GM18526 (cell line): ENCODE data around the gene ZNF124.
"Not testable (repeated sequence)": the region's sequence is repeated elsewhere in the genome, so short reads cannot be mapped to it uniquely, and the experiment has no call there.

Experiments
- POLR2A ChIP-seq: IDR thresholded peaks from 3 replicates; pipeline ENCODE4 v1.6.1; 2011; ENCODE audit not compliant: insufficient read length; ENCODE audit errors: extremely low read depth

The ZNF124 gene

DNA sequence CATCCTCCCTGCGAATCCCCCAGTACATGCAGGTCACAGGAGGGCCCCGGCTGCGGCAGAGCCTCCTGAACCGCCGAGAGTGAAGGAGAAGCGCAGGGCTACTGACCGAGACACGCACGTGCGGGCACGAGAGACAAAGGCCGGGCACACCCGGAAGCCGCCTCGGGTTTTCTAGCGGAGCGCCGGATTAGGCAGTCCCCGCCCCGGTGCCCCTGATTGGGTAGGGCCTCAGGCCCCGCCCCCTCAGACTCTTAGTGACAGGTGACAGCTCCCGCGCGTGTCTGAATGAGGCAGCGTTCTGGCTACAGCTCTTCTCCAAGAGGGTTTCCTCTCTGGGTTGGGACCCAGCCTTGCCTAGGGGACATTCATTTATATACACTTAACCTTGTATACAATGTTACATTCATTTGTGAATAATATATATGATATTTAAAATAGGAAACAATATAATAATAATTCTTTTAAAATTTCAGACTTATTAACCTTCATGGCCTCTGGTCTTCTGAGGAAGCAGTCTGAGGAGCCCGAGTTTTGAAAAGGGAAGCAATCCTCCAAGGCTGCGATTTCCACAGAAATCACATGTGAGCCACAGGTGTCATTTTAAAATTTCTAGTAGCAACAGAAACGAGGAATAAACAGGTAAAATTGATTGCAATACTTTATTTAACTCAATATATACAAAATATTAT lies at the start of gene ZNF124:
ZNF124 (minus strand) TSS at position 146 of the 689 bp plus-strand sequence; CDS start at position 3, 143 bp downstream.
- TF ChIP-seq POLR2A, result not testable (repeated sequence)

DNA sequence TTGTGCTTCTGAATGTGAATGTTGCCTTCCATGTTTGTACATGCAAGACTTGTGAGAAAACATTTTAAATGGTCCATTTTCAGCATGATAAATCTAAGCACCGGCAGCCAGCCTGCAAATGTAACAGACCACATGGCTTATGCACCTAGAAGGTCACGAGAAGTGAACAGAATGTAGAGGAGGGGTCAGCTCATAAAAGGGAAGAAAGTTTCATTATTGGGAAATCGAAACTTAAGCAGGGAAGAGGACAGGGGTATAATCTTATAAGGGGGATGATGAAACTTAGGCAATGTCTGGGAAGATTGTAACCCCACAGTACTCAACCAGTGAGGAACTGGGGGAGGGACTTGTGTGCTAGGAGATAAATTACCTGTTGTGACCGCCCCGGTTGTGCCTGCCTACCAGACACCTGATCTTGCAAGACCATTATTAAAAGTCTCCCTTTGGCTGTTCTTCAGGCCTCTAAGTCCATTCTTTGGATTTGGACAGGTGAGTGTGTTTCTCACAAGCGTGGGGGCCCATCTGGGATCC lies 46.4 kb upstream of the ZNF124 start:
- TF ChIP-seq POLR2A, result no peak

DNA sequence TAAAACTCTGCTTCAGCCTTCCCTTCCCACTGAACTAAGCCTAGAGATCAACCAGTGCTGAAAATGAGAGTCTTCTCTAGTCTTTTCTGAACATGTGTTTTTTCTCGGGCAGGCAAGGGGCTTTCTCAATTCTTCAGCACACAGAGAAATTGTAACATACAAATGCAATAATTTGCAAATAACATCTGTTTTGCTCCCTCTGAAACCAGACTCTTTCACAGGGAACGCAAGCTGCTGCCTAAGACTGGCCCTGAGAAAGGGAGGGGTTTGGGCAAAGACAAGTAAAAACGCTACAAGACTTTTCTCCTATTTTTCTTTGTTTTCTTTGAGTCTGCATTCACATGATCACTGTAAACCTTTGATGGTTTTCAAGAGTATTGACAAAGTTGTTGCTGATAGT lies 44.4 kb upstream of the ZNF124 start:
- no peak for TF ChIP-seq POLR2A

DNA sequence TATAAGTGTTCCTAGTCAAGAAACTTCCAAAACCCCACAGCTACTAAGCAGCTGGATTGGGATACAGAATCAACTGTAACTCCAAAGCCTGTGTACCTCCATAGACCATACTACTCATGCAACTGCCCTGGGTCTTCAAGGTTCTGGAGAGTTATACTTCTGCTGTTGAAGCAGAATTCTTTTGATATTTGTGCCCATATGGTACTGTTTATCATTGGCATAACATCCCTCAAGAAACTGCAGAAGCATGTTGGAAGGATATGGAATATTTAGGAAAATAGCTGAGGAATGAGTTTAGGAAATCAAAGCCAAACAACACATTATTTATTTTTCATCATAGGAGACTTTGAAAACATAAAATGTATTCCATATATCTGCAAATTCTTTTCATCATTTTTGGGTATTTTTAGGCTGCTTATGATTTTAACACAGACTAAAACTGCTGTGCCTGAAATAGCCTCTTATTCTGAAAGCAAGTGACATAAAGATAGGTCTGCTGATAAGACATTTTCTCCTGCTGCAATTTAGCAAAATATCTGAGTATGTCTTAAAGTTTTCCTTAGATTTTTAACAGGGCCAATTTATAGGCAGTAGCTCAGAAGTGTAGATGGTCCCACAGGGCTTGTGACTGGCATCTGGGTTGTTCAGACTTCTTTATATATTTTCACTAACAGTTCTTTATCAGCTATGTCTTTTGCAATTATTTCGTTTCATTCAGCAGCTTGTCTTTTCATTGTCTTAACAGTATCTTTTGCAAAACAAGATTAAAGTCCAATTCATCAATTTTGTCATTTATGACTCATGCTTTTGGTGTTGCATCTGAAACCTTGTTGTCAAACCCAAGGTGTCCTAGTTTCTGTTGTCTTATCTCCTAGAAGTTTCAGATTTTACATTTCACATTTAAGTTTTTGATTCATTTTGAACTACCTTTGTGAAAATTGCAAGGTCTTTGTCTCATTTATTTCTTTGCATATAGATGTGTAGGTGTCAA lies 41.1 kb upstream of the ZNF124 start:
- no peak for TF ChIP-seq POLR2A

DNA sequence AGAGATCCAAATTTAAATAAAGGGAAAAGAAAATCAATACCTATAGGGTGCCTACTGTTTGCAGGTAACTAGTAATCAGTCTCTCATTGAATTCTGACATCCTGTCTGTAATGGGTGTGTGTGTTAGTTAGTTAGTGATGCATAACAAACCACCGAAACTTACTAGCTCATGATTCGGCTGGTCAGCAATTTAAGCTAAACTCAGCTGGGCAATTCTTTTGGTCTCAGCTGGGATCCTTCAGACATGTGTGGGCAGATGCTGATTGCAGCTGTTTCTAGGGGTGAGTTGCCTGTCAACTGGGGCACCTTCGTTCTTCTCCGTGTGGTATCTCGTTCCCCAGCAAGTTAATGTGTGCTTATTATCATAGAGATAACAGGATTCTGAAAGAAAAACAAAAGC lies 40.2 kb upstream of the ZNF124 start:
- TF ChIP-seq POLR2A, result no peak

DNA sequence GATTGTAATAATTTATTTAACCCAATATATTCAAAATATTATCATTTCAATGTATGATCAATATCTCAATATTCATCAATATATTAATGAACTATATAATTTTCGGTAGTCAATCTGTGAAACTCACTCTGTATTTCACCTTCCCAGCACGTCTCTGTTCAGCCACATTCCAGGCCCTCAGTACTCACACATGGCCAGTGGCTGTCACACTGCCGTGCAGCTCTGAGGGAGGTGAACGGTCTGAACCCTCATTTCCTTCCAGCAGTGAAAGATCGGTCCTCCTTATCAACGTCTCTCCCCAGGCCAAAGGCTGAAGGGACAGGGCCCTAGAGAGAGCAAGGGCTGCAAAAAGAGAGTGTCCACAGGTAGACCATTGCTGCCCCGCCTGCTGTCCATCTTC lies 39.5 kb upstream of the ZNF124 start:
- no peak for TF ChIP-seq POLR2A

DNA sequence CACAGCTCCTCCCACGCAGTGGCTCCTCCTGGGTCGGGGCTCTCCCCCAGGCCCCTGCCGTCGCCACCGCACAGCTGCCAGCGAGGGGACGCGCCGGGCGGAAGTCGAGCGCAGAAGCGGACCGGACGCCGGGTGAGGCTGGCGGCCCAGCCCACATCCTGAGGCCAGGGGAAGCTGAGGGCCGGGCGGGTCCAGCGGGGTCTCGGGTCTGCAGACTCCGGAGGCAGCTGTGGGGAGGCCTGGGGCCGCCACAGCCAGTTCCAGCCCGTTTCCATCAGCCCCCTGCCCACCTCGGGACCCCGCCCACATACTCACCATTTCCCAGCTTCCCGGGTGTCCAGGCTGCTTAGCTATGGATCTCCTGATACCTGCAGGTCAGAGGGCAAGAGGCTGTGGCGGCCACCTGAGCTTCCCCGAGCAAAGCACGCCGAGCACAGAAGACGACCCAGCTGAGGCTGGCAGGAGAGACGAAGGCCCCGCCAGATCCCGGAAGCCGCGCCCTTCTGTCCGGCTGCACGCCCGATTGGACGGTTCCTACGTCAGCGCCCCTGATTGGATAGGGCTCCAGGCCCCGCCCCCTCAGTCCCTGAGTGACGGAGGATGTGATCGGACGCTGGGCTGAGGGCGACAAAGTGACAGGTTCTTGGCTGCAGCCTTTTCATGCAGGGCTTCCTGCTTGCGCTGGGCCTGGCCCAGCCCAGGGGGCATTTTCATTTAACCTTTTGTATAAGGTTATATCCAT lies 38.7 kb upstream of the ZNF124 start:
- peak; percentile 83 for TF ChIP-seq POLR2A

DNA sequence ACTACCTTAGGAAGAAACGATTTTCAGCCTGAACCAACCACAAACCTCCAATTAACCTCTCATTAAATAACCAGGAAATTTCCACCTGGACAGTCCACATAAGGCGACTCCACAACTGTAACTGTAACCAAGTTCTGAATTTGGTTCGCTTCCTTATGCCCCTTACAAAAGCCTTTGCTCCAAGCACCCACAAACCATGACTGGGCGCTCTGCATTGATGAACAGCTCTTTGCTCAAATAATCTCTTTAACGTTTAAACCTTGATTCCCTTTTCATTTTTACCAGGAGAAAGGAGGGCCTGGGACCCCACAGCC lies 38.2 kb upstream of the ZNF124 start:
- TF ChIP-seq POLR2A, result no peak

DNA sequence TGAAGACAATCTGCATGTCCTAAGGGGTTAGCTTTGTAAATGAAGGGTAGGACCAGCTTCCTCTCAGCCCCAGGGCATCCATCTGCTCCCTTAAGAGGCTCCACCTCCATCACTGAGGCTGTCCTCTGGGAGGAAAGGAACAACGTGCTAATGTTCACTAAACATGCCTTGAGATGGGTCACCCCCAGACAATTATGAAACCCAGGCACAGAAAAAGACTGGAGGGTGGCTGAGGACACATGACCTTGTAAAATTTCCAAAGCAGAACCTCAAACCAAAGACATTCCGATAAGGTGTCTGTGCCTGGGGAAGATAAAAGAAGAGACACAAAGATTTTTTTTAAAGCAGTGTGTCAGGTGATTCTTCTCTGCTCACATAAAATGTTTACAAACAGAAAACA lies 37.6 kb upstream of the ZNF124 start:
- TF ChIP-seq POLR2A, result no peak

DNA sequence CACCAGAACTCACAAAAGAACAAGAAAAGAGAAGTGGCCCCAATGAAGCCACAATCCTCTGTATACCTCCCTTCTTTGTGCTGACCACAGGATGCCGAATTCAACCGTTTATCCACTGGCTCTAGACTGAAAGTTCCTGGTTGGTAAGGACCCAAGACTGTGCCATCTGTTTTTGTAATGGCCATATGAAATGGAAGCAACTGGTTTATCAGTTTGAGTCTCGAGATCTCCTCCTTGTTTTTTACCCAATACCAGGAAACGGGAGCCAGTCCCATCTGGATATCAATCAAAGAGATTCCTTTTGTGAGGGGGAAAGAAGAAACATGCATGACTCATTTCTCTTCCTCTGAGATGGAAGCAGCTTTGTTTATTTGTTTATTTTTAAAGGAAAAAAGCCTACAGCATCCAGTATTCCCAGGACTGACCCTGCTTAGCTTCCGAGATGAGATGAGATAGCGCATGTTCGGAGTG lies 32.4 kb upstream of the ZNF124 start:
- no peak for TF ChIP-seq POLR2A

DNA sequence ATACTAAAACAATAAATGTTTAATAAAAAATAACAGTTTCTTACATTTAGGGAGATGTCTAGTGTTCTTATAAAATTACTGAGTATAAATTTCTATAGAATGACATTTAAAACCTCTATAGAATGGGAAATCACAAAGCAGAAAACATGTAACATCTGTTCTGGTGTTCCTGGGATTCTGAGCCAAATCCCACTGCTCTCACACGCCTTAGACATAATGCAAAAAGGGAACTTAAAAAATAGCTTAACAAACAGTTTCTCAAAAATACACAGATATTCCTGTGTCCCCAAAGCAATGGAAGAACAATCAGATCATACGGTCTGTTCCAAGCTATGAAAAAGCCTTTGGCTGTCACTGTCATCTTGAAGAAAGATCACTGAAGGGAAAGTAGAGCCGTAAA lies 27.0 kb upstream of the ZNF124 start:
- TF ChIP-seq POLR2A, result no peak

DNA sequence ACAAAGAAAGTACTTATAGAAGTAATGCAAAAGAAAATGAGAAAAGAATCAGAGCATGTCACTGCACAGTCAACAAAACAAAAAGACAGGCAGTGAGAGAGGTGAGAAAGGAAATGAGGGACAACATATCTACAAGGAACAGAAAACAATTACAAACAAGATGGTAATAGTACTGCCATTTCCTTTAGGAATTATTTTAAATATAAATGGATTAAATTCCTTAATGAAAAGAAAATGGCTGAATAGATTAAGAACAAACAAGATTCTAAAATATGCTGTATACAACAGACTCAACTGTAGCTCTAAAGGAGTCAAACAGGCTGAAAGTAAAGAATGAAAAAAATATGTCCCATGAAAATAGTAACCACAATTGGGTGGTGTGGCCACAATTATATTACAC lies 22.1 kb upstream of the ZNF124 start:
- TF ChIP-seq POLR2A, result no peak

DNA sequence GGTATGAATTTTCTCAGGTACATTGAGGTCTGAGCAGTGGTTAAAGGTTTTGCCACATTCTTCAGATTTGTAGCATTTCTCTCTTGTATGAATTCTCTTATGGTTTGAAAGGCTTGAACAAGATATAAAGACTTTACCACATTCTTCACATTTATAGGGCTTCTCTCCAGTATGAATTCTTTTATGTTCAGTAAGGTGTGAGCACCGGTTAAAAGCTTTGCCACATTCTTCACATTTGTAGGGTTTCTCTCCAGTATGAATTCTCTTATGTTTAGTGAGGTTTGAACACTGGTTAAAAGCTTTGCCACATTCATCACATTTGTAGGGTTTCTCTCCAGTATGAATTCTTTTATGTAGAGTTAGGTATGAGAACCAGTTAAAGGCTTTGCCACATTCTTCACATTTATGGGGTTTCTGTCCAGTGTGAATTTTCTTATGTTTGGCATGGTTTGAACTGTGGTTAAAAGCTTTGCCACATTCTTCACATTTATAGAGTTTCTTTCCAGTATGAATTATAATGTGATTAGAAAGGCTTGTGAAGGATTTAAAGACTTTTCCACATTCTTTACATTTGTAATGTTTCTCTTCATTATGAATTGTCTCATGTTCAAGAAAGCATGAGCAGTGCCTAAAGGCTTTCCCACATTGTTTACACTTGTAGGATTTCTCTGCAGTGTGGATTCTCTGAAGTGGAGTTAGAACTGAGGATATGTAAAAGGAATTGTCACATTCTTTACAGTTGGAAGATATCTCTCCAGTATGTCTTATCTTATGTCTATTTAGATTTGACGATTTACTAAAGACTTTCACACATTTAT lies 18.4 kb upstream of the ZNF124 start:
- no peak for TF ChIP-seq POLR2A

DNA sequence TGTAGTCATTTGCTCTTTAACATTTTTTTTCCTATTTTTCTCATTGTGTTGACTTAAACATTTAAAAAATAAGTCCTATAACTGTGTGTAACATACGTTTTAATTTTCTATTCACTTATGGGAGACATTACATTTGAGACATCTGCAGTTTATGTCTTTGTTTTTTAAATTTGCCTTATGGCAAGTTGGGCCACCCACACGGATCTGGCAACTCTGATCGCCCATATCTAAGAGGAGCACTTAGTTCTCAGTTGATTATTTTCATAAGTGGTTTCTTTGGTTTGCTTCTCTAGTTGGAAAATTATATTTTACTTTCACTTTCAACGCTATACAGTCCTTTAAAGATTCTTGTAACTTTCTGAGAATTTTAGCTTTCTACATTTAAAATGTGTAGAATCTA lies 13.8 kb upstream of the ZNF124 start:
- TF ChIP-seq POLR2A, result no peak
